HEK293 (cell line): ENCODE data around the gene TGFB1.

Experiments used
- CTCF ChIA-PET: fragments of 350-600 bp; formaldehyde crosslinking; extraction: SDS; loops from one replicate; lab custom pipeline; 2021; ENCODE audit warnings: antibody characterized with exemption; lab: Yijun Ruan, JAX
- POLR2A ChIA-PET: fragments of 300-600 bp; formaldehyde crosslinking; extraction: SDS; loops from one replicate; lab custom pipeline; 2020; ENCODE audit warnings: antibody characterized with exemption, inconsistent platforms; lab: Yijun Ruan, JAX
- H3K27ac ChIP-seq: fragments of 200-500 bp; sonication (Bioruptor generic); 2 replicates; pipeline ENCODE4 v1.5.1; 2014; ENCODE audit warnings: low read depth, low read length, control low read depth, inconsistent platforms; ENCODE audit errors: extremely low read depth
- H3K36me3 ChIP-seq, 2 experiments: fragments of 200-500 bp in 1 of 2; sonication (Bioruptor generic) in 1 of 2; 1 replicate in 1 of 2; 2 replicates in 1 of 2; pipeline ENCODE4 v1.5.1; 2014 to 2017; ENCODE audit warnings: inconsistent platforms in 2 of 2, low read length in 2 of 2; ENCODE audit not compliant: control insufficient read depth in 2 of 2, insufficient read depth in 1 of 2
- H3K4me1 ChIP-seq: fragments of 200-500 bp; sonication (Bioruptor generic); 2 replicates; pipeline ENCODE4 v1.5.1; 2014; ENCODE audit warnings: mild to moderate bottlenecking, low read length, inconsistent platforms; ENCODE audit not compliant: control insufficient read depth, insufficient read depth
- H3K4me3 ChIP-seq: 2 replicates; pipeline ENCODE4 v1.5.1; 2011; ENCODE audit warnings: low read depth, mild to moderate bottlenecking, control low read depth, low read length, moderate library complexity
- H3K9me3 ChIP-seq: fragments of 200-500 bp; sonication (Bioruptor generic); 2 replicates; pipeline ENCODE4 v1.5.1; 2014; ENCODE audit warnings: low read depth, low read length, inconsistent platforms; ENCODE audit not compliant: control insufficient read depth, insufficient read depth
- HOXA7 ChIP-seq: sonication (generic); formaldehyde crosslinking; IDR thresholded peaks from 2 replicates; pipeline ENCODE4 v1.8.1; 2022; ENCODE audit warnings: missing genetic modification reagents, borderline replicate concordance
- KLF1 ChIP-seq: fragments of 450-650 bp; formaldehyde crosslinking; IDR thresholded peaks from 2 replicates; pipeline ENCODE4 v1.5.1; 2016; ENCODE audit warnings: missing biosample characterization, missing genetic modification characterization
- KLF7 ChIP-seq: fragments of 450-650 bp; formaldehyde crosslinking; IDR thresholded peaks from 2 replicates; pipeline ENCODE4 v1.5.1; 2016; ENCODE audit warnings: missing biosample characterization, missing genetic modification characterization, borderline replicate concordance
- OSR2 ChIP-seq: fragments of 450-650 bp; formaldehyde crosslinking; IDR thresholded peaks from 2 replicates; pipeline ENCODE4 v1.5.1; 2016; ENCODE audit warnings: missing biosample characterization, missing genetic modification characterization
- PATZ1 ChIP-seq: fragments of 450-650 bp; formaldehyde crosslinking; IDR thresholded peaks from 2 replicates; pipeline ENCODE4 v1.5.1; 2016; ENCODE audit warnings: missing biosample characterization, missing genetic modification characterization
- PRDM1 ChIP-seq: fragments of 450-650 bp; formaldehyde crosslinking; IDR thresholded peaks from 2 replicates; pipeline ENCODE4; 2016; ENCODE audit warnings: missing biosample characterization, missing genetic modification characterization
- SETDB1 ChIP-seq: IDR thresholded peaks from one replicate; pipeline ENCODE4 v1.6.1; 2017; ENCODE audit warnings: mild to moderate bottlenecking, low read length, moderate library complexity, mixed read lengths; ENCODE audit not compliant: insufficient read length
- WT1 ChIP-seq: fragments of 450-650 bp; formaldehyde crosslinking; IDR thresholded peaks from 2 replicates; pipeline ENCODE4 v1.5.1; 2016; ENCODE audit warnings: missing biosample characterization, missing genetic modification characterization
- ZBTB20 ChIP-seq: fragments of 450-650 bp; formaldehyde crosslinking; IDR thresholded peaks from 2 replicates; pipeline ENCODE4 v1.5.1; 2016; ENCODE audit warnings: missing biosample characterization, missing genetic modification characterization
- ZEB2 ChIP-seq: fragments of 450-650 bp; formaldehyde crosslinking; IDR thresholded peaks from 2 replicates; pipeline ENCODE4 v1.5.1; 2016; ENCODE audit warnings: missing biosample characterization, missing genetic modification characterization
- ZNF24 ChIP-seq: fragments of 450-650 bp; formaldehyde crosslinking; IDR thresholded peaks from 2 replicates; pipeline ENCODE4 v1.5.1; 2016; ENCODE audit warnings: missing biosample characterization, missing genetic modification characterization
- ZNF341 ChIP-seq: fragments of 450-650 bp; formaldehyde crosslinking; IDR thresholded peaks from 2 replicates; pipeline ENCODE4; 2016; ENCODE audit warnings: low read depth, missing biosample characterization, missing genetic modification characterization
- ZNF366 ChIP-seq: fragments of 450-650 bp; formaldehyde crosslinking; conservative IDR thresholded peaks from 2 replicates; pipeline ENCODE4 v1.5.1; 2016; ENCODE audit warnings: missing biosample characterization, missing genetic modification characterization
- ZNF426 ChIP-seq: fragments of 450-650 bp; formaldehyde crosslinking; IDR thresholded peaks from 2 replicates; pipeline ENCODE4 v1.5.1; 2017; ENCODE audit warnings: missing biosample characterization, missing genetic modification characterization, mild to moderate bottlenecking, inconsistent platforms, moderate library complexity
- ZNF596 ChIP-seq: fragments of 450-650 bp; IDR thresholded peaks from 2 replicates; pipeline ENCODE4 v1.5.0; 2018; ENCODE audit warnings: missing biosample characterization, mild to moderate bottlenecking, missing genetic modification characterization, moderate library complexity
- ZNF621 ChIP-seq: fragments of 450-650 bp; formaldehyde crosslinking; IDR thresholded peaks from 2 replicates; pipeline ENCODE4 v1.5.1; 2017; ENCODE audit warnings: missing biosample characterization, missing genetic modification characterization
- ZNF645 ChIP-seq: fragments of 450-650 bp; formaldehyde crosslinking; IDR thresholded peaks from 2 replicates; pipeline ENCODE4; 2016; ENCODE audit warnings: missing biosample characterization, missing genetic modification characterization
- ZNF660 ChIP-seq: fragments of 450-650 bp; IDR thresholded peaks from 2 replicates; pipeline ENCODE4 v1.5.1; 2018; ENCODE audit warnings: missing biosample characterization, mild to moderate bottlenecking, missing genetic modification characterization
- TF ChIP-seq, protein P1 (sequence below): fragments of 450-650 bp; formaldehyde crosslinking; IDR thresholded peaks from 2 replicates; pipeline ENCODE4 v1.5.1; 2017; ENCODE audit warnings: missing biosample characterization, missing genetic modification characterization
- TF ChIP-seq, protein P2 (sequence below): fragments of 450-650 bp; formaldehyde crosslinking; IDR thresholded peaks from 2 replicates; pipeline ENCODE4 v1.5.1; 2016; ENCODE audit warnings: missing biosample characterization, missing genetic modification characterization

Gene TGFB1

GRCh38 chr19:41323430-41324125, 30.1 kb downstream of the TGFB1 start (continued):
- TF ChIP-seq, protein P1, sequence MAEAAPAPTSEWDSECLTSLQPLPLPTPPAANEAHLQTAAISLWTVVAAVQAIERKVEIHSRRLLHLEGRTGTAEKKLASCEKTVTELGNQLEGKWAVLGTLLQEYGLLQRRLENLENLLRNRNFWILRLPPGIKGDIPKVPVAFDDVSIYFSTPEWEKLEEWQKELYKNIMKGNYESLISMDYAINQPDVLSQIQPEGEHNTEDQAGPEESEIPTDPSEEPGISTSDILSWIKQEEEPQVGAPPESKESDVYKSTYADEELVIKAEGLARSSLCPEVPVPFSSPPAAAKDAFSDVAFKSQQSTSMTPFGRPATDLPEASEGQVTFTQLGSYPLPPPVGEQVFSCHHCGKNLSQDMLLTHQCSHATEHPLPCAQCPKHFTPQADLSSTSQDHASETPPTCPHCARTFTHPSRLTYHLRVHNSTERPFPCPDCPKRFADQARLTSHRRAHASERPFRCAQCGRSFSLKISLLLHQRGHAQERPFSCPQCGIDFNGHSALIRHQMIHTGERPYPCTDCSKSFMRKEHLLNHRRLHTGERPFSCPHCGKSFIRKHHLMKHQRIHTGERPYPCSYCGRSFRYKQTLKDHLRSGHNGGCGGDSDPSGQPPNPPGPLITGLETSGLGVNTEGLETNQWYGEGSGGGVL = peak; percentile 94
- TF ChIP-seq, protein P2, sequence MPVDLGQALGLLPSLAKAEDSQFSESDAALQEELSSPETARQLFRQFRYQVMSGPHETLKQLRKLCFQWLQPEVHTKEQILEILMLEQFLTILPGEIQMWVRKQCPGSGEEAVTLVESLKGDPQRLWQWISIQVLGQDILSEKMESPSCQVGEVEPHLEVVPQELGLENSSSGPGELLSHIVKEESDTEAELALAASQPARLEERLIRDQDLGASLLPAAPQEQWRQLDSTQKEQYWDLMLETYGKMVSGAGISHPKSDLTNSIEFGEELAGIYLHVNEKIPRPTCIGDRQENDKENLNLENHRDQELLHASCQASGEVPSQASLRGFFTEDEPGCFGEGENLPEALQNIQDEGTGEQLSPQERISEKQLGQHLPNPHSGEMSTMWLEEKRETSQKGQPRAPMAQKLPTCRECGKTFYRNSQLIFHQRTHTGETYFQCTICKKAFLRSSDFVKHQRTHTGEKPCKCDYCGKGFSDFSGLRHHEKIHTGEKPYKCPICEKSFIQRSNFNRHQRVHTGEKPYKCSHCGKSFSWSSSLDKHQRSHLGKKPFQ (tag by site-specific recombination) = no peak
- TF ChIP-seq ZNF660 (tag by site-specific recombination) (no peak), ZNF596 (tag by site-specific recombination) (no peak), WT1 (tag by site-specific recombination) (peak; percentile 81), ZEB2 (tag by site-specific recombination) (peak; percentile 47; the same call in 1 of the 2 replicates), PATZ1 (tag by site-specific recombination) (peak; percentile 89), OSR2 (tag by site-specific recombination) (no peak), HOXA7 (CRISPR knock-in tag) (no peak), ZBTB20 (tag by site-specific recombination) (peak; percentile 25; the same call in 1 of the 2 replicates), KLF1 (tag by site-specific recombination) (peak; percentile 85), ZNF341 (tag by site-specific recombination) (peak; percentile 45; the same call in 1 of the 2 replicates), SETDB1 (no peak)

DNA sequence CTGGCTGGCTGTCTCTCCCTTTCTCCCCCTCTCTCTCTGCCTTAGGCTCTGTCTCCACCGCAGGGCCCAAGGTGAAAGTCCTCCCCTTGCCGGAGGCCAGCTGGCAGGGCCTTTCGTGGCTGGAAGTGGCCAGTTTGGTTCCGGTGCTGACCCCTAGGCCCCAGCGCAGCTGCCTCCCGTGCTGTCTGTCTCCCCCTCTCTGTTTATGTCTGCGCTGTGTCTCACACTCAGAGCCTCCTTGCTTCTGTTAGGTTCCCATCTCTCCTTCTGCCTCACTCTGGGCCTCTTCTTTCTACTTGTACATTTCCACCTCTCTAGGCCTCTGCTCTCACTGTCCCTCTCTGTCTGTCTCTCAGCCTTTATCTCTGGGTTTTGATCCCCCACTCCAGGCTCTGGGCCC, 30.7 kb downstream of the TGFB1 start:
- no peak overlapping the region for H3K4me3 ChIP-seq
- peak overlapping the region; percentile 45 for H3K27ac ChIP-seq
- no peaks in the 10 kb centered on the region for H3K9me3 ChIP-seq
- TF ChIP-seq ZNF645 = no peak
- peak; percentile 50; the same call in 1 of the 2 replicates for TF ChIP-seq PRDM1 (tag by site-specific recombination)
- no peak for TF ChIP-seq ZNF24 (tag by site-specific recombination)
- TF ChIP-seq ZNF366 = 0 out of 2 replicates have a peak, but pooled peaks have one; percentile 11
- no peak for TF ChIP-seq ZNF621 (tag by site-specific recombination)
- no peak for TF ChIP-seq KLF7 (tag by site-specific recombination)
- TF ChIP-seq ZNF426 (tag by site-specific recombination) = no peak
- peaks cover 18 to 49% of the 10 kb centered on the region in 2 experiments for H3K36me3 ChIP-seq
- POLR2A ChIA-PET = interaction anchor here (1.0 to 2.9 kb wide), 2 partner anchors 29 to 271 kb away, joined by 3 to 22 read pairs; partner anchors contain the start of gene TGFB1
- peaks cover 22% of the 10 kb centered on the region for H3K4me1 ChIP-seq
- CTCF ChIA-PET = interaction anchor here (0.6 to 2.2 kb wide), 6 partner anchors 15 to 247 kb away, joined by 3 to 14 read pairs (median 8); no protein-coding TSS in a partner anchor
